Stimulated activated CD4-positive, alpha-beta T cell treated with anti-CD3 and anti-CD28 coated beads, Interleukin-1b, Interleukin-23, amount 100 ng/mL, for 1 hour (primary cell): Measurements from ENCODE around the gene FPR2.
"Not testable (repeated sequence)": the region's sequence is repeated elsewhere in the genome, so short reads cannot be mapped to it uniquely, and the experiment has no call there.

Experiments used
- DNase-seq, 2 donors: peaks; one replicate each; pipeline ENCODE4 v3.0.0-alpha.2; 2020; ENCODE audit warnings: low read depth in 2 of 2

The FPR2 gene, protein sequence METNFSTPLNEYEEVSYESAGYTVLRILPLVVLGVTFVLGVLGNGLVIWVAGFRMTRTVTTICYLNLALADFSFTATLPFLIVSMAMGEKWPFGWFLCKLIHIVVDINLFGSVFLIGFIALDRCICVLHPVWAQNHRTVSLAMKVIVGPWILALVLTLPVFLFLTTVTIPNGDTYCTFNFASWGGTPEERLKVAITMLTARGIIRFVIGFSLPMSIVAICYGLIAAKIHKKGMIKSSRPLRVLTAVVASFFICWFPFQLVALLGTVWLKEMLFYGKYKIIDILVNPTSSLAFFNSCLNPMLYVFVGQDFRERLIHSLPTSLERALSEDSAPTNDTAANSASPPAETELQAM

DNA sequence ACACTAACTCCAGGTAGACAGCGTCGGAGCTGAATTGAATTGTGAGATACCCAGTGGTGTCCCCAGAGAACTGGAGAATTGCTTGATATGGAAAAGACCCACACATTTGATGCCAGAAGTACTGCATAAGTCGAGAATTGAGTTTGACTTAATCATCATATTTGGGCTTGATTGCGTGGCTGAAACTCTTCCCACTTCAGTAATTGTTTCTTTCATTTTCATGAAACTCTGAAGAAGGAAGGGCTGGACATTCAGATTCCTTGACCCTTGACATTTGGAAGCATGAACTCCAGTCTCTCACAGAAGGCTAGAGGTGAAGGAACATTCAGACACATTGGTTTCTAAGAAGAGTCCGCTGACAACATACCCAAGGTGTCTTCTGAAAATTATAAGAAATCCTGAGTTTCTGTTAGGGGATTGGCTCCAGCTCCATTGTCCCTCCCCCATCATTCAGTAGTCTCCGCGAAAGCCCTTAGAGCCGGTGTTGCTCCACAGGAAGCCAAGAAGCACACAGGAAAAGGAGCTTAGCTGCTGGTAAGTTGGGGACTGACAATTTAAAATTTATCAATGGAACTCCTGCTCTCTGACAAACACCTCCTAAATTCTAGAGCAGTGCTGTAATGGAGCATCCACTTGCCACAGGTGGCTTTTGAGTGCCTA, at the start of gene FPR2:
Gene FPR2 (plus strand): TSS at position 484 of the 660 bp plus-strand sequence. CDS start 7,479 bp downstream, outside the sequence.
- DNase-seq, result no peak

DNA sequence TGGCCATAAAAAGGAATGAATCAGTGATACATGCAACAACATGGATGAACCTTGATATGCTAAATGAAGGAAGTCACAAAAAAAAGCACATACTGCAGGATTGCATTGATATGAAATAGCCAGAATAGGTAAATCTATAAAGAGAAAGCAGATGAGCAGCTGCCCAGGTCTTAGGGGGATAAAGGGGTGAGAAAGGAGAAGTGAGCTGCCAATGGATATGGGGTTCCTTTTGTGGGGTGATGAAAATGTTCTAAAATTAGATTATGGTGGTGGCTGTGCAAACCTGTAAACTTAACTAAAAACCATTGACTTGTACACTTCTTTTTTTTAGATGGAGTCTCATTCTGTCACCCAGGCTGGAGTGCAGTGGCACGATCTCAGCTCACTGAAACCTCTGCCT, 49.3 kb upstream of the FPR2 start:
- DNase-seq, result no peak

DNA sequence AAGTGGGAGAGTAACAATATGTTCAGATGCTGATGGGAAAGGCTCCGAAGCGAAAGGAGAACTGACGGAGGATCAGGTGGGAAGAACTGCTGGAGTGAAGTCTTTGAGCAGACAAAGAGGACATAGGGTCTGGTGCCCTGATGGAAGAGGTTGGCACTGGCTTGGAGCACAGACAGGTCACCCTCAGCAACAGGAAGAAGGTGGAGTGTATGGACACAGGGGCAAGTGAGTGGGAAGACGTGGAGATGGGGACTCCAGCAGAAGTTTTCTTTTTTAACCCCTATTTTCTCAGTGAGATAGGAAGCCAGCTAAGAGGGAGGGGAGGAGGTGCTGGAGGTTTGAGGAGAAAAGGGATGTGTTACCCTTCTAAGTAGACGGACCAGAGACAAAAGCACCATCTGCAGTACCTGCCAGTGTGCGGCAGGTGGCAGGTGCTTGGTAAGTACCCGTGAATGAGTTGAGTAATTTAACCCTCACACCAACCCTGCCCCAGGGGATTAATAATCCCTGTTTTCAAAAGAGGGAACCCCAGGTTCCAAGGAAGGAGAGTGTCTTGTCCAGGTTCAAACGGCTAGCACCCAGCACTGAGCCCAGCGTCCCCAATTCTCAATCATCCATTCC, 48.4 kb upstream of the FPR2 start:
- DNase-seq, result no peak

DNA sequence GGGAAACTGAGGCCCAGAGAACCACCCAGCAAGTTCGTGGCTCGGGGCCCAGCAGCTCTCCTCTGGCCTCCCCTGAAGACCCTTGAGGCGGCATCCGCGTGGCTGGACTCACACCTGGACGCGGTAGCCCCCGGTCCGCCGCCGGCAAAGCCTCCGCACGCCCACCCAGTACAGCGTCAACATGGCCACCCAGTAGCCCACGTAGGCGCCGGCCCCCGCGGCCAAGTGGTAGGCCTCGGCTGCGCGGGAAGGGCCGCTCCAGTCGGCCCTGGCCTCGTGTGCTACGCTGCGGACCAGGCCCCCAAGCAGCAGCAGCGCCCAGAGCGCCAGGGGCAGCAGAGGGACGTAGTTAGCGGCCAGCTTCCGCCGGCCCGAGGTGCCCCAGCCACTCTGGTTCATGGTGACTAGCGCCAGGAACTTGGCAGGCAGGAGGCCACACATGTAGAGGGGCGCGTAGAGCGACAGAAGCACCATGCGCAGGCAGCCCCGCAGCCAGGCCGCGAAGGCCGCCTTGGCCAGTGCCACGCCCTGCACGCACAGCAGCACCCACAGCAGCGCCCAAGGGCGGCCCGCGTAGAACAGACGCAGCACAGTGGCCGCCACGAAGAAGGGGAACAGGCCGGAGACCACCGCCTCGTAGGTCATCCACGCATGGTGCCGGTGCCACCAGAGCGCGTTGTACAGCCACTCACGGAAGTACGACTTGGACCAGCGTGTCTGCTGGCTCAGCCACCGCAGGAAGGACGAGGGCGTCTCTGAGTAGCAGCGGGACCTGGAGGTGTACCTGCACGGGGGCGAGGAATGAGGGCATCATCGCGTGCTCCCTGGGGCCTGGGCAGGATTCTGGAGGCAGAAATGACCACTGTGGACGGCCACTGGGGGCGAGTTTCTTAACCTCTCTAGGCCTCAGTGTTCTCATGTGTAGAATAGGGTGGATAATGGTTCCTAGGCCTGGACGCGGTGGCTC, 47.4 kb upstream of the FPR2 start:
- no peak for DNase-seq

DNA sequence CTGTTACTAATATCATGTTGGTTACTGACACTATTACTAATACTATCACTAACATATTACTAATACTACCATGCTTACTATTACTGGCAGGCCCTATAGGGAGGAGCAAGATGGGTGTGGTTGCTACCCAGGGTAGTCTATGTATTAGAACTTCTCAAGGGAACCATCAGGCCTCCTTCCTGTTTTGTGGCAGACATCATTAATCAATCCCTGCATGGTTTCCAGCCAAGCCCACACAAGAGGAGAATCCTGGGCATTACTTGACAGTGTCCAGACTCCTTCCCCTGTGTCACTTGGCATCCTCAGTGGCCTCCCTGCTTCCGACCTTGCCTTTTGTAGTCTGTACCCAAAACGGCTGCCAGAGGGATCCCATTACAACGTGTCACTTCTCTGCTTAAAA, 46.1 kb upstream of the FPR2 start:
- DNase-seq, result no peak

DNA sequence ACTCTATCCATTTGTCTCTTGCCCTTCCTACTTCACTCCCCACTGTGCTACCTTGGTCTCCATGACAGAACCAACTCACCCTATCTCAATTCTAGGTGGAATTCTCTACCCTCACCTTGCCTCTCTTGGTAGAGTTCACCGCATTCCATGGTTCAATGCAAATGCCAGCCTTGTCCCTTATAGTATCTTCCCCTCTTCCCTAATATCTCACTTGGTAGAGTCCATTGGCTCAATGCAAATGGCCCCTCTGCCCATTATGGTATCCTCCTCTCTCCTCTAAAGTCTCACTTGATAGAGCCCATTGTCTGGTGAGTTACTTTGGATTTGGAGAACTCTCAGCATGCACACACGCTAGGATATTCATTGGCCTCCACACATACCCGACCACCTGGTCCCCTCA, 45.1 kb upstream of the FPR2 start:
- DNase-seq, result no peak

DNA sequence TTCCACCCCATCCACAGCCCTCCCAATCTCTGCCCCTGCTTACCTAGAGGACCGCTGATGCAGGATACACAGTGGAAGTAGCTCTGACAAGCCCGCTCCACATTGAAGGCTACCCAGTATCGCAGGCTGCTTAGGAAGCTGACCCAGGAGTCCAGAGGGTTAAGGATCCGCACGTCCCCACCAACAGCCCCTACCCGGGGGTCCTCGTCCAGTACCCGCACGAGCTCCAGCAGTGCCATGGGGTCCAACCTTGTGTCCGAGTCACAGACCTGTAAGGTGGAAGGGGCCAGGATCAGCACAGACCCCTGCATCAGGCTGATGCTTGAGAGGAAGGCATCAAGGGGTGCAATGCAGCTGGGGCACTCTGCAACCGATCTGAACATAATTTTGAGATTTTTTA, 44.1 kb upstream of the FPR2 start:
- DNase-seq, result no peak

DNA sequence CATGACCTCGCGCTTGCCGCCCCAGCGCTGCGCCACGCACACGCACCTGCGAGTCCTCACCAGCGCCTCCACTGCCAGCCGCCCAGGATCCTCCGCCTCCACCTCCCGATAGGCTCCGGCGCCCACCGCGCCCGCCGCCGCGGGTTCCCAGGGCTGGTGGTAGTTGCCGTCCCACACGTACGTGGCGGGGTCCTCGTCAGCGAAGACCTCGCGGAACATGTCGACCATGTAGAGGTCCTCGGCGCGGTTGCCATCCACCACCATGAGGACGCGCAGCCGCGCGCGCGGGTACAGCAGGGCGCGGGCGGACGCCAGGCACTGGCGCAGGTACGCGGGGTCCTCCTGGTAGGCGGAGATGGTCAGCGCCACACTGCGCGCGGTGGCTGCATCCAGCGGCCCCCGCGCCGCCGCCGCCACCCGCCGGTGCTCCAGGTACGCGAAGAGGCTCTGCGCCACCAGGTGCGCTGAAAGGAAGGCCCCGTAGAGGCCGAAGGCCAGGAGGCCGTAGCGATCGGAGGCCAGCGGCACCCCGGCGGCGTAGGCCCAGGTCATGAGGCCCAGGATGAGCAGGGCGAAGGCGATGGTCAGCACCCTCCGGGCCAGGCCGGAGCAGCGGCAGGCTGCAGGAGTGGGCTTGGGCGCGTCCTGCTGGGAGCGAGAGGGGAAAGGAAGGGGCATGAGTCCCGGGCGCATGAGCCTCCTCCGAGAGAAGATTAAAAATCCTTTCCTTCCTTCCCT, 41.6 kb upstream of the FPR2 start:
- DNase-seq, result no peak

DNA sequence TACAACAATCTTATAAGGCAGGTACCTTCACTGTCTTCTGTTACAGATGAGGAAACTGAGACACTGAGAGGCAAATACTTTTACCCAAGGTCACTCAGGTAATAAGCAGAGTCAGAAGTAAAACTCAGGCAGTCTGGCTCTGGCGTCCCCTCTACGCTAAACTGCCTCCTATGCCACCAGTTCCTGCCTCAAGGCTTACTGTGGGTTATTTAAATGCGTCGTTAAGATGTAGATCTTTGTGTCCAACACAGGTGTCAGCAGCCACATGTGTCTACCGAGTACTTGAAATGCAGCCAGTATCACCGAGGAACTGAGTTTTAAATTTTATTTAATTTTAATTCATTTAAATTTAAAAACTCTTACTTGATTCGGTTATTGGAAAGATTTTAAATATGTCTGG, 39.1 kb upstream of the FPR2 start:
- no peak for DNase-seq

DNA sequence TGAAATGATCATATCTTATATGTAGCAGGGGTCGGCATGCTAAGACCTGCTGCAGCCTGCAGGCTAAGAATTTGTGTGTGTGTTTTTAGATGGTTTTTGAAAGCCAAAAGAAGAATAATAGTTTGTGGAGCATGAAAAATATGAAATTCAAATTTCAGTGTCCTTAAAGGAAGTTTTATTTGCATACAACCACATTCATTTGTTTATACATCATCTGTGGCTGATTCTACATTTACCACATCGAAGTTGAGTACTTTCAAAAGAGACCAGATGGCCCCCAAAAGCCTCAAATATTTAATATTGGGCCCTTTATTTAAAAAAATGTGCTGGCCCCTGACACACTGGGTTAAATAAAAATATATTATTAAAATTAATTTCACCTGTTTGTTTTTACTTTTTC, 38.5 kb upstream of the FPR2 start:
- no peak for DNase-seq

DNA sequence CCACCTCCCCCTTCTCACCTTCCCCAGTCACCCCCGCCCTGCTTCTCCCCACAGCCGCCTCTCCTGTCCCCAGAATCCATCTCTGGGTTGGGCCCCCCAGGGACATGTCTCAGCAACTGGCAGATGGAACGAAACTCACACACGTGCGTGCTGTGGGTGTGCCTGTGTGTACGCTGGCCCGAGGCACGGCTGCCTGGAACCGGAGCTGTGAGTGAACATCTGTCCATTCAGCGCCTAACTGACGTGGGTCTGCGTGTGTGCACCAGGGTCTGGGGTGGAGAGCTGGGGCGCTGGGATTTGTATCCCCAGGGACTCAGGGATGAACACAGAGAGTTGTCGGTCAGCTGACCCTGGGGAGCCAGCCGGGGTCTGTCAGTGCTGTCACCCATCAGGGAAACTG, 36.4 kb upstream of the FPR2 start:
- DNase-seq, result no peak

DNA sequence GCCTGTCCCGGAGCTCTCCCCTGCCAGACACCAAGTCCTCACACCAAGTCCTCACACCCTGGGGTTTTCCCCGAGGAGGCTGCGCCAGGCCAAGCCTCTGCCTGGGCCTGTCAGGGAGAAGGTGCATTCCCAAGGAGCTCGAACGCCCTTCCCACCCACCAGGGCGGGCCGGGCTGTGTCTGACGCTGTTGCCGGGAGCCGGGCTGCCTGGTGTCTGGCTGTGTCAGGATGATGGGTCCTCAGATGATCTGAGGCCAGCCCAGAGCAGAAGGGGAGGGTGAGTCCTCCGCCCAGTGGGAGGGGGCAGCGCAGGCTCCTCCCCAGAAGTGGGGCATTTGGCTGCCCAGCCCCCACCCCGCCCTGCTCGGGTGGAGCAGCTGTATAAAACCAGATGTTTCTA, 34.9 kb upstream of the FPR2 start:
- DNase-seq, result no peak

DNA sequence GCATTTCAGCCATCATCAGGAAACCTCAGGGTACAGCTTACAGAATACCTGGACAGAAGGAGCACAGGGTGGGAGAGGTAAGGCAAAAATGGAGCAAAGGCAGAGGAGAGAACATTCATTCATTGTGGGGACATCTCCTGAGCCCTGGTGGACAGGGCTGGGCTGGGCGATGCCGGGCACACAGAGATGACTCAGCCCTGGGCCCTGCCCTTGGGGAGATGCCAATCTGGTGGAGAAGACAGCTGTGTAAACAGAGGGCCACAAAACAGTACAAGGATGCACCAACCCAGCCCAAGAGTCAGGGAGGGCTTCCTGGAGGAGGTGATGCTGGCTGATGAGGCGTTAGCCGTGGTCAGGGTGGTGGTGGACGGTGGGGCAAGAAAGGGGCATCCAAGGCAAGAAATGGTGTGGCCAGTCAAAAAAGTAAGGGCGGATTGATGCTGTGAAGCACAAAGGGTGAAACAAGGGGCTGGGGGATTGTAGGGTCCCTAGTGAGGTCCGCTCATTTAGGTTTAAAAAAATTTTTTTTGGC, 33.6 kb upstream of the FPR2 start:
- DNase-seq, result no peak

DNA sequence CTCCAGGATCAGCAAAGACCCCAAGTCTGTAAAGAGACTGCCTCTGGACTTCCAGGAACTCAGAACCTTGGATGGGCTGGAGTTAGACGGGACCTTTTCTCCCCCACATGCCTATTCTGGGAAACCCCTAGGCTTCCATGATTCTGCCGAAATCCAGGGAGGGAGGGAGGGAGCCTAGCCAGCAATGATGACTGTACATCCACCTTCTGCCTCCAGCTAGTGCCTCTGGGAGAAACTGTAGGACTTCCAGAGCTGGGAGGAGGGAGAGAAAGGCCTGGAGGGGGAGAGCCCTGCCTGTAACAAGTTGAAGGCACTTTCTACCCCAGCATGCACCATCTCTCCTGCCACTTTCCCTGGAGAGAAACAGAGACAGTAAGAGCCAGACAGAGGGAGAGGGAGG, 31.2 kb upstream of the FPR2 start:
- DNase-seq, result no peak

DNA sequence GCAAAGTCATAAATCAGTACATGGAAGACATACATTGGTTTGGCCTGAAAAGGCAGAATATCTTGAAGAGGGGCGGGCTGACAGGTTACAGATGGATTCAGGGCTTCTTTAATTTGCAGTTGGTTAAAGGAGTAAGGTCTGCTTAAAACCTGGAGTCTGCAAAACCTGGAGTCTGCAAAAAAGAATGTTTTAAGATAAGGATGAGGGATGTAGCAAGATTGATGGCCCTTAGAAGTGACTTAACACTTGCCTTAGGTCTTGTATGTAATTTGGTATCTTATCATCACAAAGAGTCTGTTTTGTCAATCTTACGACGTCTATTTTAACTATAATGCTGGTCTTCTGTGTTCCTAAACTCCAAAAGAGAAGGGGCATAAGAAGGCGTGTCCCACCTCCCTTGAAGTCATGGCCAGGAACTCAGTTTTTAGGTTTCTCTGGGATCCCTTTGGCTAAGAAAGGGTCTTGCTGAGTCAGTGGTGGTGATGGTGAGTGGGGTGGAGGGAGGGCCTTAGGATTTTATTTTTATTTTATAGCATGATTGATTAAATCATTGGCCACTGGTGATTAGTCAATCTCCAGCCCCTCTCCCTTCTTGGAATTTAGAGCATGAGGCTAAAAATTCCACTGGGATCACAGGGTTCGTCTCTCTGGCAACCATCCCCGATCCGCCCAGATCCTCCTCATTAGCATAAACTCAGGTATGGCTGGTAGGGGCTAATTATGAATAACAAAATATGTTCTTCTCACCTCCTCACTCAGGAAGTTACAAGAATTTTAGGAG, 27.0 kb upstream of the FPR2 start:
- no peak for DNase-seq

DNA sequence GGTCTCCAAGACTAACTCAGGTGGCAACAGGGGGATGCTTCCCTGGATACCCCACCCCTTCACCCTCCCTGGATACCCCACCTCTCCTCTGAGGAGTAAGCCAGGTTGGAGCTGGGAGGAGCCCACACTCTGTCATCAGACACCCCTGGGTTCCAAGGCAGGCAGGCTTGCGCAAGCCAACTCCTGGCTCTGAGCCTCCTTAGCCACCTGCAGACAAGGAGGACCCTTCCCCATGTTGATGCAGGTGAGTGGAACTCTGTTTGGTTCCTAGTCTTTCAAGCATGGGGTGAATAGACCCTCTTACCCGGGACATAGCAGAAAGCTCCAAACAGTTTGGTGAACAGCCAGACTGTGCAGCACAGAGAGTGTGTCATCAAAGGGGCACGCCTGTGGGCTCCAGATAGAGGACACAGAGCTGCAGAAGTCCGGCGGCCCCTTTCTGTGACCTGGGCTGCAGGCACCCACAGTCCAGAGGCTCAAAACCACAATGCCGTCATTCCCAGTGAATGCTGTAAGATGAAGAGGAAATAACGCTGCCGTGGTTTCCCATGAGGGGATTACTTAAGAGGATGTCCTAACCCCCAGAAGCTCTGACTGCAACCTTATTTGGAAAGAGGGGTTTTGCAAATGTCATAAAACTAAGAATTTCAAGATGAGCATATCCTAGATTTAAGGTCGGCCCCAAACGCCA, 25.1 kb upstream of the FPR2 start:
- DNase-seq, result no peak

DNA sequence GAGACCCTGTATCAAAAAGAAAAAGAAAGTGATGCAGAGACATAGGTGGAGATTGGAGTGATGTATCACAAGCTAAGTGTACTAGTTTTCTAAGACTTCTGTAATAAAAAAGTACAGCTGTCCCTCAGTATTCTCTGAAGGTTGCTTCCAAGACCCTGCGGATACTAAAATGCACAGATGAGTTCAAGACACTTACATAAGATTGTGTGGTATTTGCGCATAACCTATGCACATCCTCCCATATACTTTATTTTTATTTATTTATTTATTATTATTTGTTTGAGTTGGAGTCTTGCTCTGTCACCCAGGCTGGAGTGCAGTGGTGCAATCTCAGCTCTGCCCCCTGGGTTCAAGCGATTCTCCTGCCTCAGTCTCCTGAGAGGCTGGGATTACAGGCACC, 23.6 kb upstream of the FPR2 start:
- DNase-seq, result no peak

DNA sequence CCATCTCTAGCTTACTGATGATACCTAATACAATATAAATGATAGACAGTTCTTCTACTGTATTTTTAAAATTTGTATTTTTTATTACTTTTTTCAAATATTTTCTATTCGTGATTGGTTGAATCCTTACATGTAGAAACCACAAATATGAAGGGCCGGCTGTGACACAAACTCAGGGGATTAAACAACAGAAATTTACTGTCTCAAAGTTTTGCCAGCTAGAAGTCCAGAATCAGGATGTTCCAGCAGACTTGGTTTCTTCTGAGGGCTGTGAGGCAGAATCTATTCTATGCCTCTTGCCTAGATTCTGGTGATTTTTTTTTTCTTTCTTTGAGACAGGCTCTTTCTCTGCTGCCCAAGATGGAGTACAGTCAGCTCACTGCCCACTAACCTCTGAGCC, 23.1 kb upstream of the FPR2 start:
- DNase-seq, result no peak

DNA sequence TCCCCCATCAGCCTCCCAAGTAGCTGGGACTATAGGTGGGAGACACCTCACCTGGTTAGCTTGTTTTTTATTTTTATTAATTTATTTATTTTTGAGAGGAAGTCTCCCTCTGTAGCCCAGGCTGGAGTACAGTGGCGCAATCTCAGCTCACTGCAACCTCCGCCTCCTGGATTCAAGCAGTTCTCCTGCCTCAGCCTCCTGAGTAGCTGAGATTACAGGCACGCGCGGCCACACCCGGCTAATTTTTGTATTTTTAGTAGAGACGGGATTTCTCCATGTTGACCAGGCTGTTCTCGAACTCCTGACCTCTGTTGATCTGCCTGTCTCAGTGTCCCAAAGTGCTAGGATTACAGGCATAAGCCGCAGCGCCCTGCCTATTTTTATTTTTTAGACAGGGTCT, 22.5 kb upstream of the FPR2 start:
- DNase-seq, result not testable (repeated sequence)
